Left lung (tissue), 10 donors: ENCODE results near the gene FSD2. TPM values are rescaled to one million over a fixed set of nuclear protein-coding genes. Genes with fewer than 3 reads are reported as not detected.
"Not testable (repeated sequence)": the region's sequence is repeated elsewhere in the genome, so short reads cannot be mapped to it uniquely, and the experiment has no call there.

Experiments
- ATAC-seq: fragments of 200-7000 bp; cut with Tn5 transposase; one replicate; pipeline ENCODE4 v1.9.1; 2020; ENCODE audit warnings: moderate library complexity
- DNase-seq, 4 donors: peaks; one replicate each; pipeline ENCODE4 v3.0.0-alpha.2; 2013 to 2020
- H3K27ac ChIP-seq, 2 donors: fragments of 200-600 bp; sonication (generic) in 1 of 2; one replicate each; pipeline versions ENCODE4 v1.5.0 to v1.8.0; 2020 to 2021
- H3K27me3 ChIP-seq, 2 donors: fragments of 200-600 bp; sonication (generic) in 1 of 2; one replicate each; pipeline versions ENCODE4 v1.5.0 to v1.8.0; 2020 to 2021
- H3K36me3 ChIP-seq, 2 donors: fragments of 200-600 bp; sonication (generic) in 1 of 2; one replicate each; pipeline versions ENCODE4 v1.5.0 to v1.8.0; 2020 to 2021
- H3K4me1 ChIP-seq, 2 donors: fragments of 200-600 bp; one replicate each; pipeline ENCODE4 v1.8.0; 2021
- H3K4me3 ChIP-seq, 2 donors: fragments of 200-600 bp; sonication (generic) in 1 of 2; one replicate each; pipeline versions ENCODE4 v1.5.0 to v1.8.0; 2020 to 2021; ENCODE audit warnings: mild to moderate bottlenecking in 1 of 2
- H3K9me3 ChIP-seq, 2 donors: fragments of 200-600 bp; sonication (generic) in 1 of 2; one replicate each; pipeline versions ENCODE4 v1.5.0 to v1.8.0; 2020 to 2021
- intact Hi-C, 2 donors: fragments of 100-400 bp; cut with DNase I; formaldehyde crosslinking; loops; one replicate each; pipeline versions ENCODE4 v1.11.2 to v1.14.2; 2022
- polyA plus RNA-seq, 6 donors: library from polyadenylated mRNA; unstranded; fragments of 120-200 nt; gene quantifications; one replicate each; pipeline ENCODE4 v1.2.1, GENCODE V29; 2013; ENCODE audit not compliant: insufficient read length in 6 of 6
- total RNA-seq, 2 donors: library from RNA; stranded (reverse); fragmentation: NEBNext Ultra II Directional; extraction: Animal tissue kit (Norgen Biotek cat#: 25700); gene quantifications; one replicate each; pipeline ENCODE4 v1.2.1, GENCODE V29; 2021
- TF ChIP-seq, protein P1 (sequence below), 2 donors: fragments of 200-600 bp; sonication (generic) in 1 of 2; IDR thresholded peaks; one replicate each; pipeline versions ENCODE4 v1.5.0 to v1.8.0; 2021; ENCODE audit warnings: antibody characterized with exemption in 2 of 2
- donor health status: DM: no; HTN: yes; CAD: no.
- donor health status: DM: no; HTN: no; CAD: no.

Gene FSD2
- total and polyA plus RNA-seq, 8 donors = 0.11 to 1.3 (median 0.33) TPM; not detected in 1

DNA sequence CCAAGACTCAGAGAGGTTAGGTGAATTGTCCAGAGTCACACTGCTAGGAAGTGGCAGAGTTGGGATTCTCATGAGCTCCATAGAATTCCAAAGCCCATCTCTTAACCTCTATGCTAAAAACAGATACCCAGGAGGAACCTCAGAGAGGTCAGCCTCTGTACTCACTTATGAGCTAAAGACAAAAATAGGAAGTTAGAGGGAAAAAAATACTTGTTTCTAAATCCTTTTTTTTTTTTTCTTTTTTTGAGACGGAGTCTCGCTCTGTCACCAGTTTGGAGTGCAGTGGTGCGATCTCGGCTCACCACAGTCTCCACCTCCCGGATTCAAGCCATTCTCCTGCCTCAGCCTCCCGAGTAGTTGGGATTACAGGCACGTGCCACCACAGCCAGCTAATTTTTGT lies 31.4 kb downstream of the FSD2 start:
- ATAC-seq (no peak), DNase-seq (no peak)
- H3K36me3 ChIP-seq = no peaks in the 10 kb centered on the region
- H3K9me3 ChIP-seq = no peaks in the 10 kb centered on the region
- intact Hi-C loops = no loop called here
- no peaks in the 10 kb centered on the region for H3K4me1 ChIP-seq
- H3K27me3 ChIP-seq = no peaks in the 10 kb centered on the region
- H3K27ac ChIP-seq = no peak overlapping the region
- TF ChIP-seq, protein P1, sequence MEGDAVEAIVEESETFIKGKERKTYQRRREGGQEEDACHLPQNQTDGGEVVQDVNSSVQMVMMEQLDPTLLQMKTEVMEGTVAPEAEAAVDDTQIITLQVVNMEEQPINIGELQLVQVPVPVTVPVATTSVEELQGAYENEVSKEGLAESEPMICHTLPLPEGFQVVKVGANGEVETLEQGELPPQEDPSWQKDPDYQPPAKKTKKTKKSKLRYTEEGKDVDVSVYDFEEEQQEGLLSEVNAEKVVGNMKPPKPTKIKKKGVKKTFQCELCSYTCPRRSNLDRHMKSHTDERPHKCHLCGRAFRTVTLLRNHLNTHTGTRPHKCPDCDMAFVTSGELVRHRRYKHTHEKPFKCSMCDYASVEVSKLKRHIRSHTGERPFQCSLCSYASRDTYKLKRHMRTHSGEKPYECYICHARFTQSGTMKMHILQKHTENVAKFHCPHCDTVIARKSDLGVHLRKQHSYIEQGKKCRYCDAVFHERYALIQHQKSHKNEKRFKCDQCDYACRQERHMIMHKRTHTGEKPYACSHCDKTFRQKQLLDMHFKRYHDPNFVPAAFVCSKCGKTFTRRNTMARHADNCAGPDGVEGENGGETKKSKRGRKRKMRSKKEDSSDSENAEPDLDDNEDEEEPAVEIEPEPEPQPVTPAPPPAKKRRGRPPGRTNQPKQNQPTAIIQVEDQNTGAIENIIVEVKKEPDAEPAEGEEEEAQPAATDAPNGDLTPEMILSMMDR (IDR thresholded peaks at IDR 0.05) = no peak
- H3K4me3 ChIP-seq = no peak overlapping the region

DNA sequence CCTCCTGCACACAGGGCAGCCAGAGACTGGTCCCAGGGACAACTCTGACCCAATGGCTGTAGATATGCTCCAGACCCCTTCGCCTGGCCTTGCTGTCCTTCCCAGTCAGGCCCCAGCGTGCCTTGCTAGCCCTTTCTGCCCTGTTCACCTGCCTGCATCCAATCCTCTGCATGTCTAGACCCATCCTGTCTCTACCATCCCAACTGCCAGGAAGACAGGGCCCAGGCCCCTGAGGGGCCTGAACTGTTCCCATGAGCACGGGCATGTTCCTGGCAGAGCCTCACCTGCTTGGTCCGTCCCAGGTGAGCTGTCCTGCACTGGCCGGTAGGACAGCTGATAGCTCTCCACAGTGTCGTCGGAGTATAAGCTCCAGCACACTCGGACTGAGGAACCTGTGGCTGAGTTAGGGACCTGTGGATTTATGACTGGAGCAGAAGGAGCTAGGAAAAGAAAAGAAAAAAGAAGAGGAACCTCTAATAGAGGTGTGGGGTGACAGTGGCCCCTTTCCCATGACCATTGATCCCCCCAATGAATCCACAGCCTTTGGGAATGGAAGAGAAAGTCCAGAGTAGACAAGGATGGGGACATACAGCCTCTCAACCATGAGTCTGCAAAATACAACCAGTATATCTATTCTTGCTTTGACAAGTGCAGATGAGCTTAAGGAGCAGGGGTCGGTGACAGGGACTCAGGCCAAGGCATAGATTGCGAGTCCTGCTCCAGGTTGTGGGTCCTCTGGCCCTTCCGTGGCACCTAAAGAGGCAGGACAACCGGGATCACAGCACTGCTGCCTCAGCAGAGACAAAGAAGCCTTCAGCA lies 33.9 kb downstream of the FSD2 start:
- H3K27me3 ChIP-seq = no peaks in the 10 kb centered on the region
- no peaks in the 10 kb centered on the region for H3K4me1 ChIP-seq
- intact Hi-C loops = no loop called here
- H3K27ac ChIP-seq = no peak overlapping the region
- DNase-seq (no peak), ATAC-seq (no peak)
- H3K9me3 ChIP-seq = no peaks in the 10 kb centered on the region
- peaks cover 0 to 5% of the 10 kb centered on the region in 2 donors for H3K36me3 ChIP-seq
- TF ChIP-seq, protein P1 (IDR thresholded peaks at IDR 0.05) = no peak
- no peak overlapping the region for H3K4me3 ChIP-seq

DNA sequence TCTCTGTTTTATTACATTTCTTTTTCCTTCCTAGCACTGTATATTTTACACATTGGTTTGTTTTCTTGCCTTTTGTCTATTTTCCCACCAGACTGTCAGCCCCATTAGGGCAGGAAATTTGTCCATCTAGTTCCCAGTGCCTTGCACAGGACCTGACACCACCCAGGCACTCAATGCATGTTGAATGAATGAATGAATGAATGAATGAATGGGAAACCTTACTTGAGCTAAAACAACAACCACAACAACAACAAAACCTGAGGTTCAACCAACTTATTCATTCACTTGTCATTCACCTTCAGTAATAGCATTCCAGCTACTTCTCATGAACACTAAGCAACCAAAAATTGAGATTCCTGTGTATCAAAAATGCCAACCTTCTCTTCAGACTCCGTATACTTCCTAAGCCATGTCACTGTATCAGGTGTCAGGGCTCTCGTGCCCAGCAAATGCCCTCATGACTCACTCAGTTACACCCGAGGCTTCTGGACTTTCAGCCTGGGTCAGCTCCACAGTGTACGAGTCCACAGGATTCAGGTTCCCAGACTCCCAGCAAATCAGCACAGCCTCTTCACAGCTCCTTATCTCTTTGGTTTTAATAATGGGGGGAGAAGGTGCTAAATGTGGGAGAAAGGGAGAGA lies 37.3 kb downstream of the FSD2 start:
- no peak for ATAC-seq
- intact Hi-C loops = no loop called here
- TF ChIP-seq, protein P1 (IDR thresholded peaks at IDR 0.05) = no peak

DNA sequence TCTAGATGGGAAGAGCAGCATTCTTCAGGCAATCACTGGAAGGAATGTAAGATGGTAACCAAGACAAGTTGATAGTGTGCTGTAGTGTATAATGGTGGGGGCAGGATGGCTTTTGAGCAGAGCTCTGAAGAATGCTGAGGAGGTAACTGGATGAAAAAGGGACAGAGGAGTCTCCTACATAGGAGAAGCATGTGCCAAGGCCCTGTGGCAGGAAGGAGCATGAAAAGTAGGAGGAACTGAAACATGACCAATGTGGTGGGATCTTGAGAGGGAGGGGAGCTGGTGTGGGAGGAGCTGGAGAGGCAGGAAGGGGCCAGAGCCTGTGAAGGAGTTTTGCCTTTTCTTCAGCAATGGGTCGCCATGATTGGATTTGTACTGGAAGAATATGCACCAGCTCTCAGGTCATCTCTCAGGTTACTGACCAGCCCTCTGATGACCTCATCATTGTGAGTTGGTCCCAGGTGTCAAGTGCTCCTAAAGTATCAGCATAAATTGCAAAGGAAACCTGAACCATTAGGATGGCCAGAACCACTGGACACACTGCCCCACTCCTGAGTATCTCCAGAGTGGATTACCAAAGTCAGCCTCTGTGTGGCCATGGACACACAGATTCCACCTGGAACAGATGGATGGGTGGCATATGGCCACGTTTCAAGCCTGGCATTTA lies 38.6 kb downstream of the FSD2 start:
- intact Hi-C loops = no loop called here
- peaks cover 0 to 24% of the 10 kb centered on the region in 2 donors for H3K36me3 ChIP-seq

More for the DNA sequence above, 37.3 kb downstream of the FSD2 start:
- no peak overlapping the region for H3K27ac ChIP-seq
- no peaks in the 10 kb centered on the region for H3K27me3 ChIP-seq
- no peaks in the 10 kb centered on the region for H3K4me1 ChIP-seq
- DNase-seq = no peak
- no peak overlapping the region for H3K4me3 ChIP-seq
- H3K9me3 ChIP-seq = no peaks in the 10 kb centered on the region
- peaks cover 0 to 21% of the 10 kb centered on the region in 2 donors for H3K36me3 ChIP-seq

DNA sequence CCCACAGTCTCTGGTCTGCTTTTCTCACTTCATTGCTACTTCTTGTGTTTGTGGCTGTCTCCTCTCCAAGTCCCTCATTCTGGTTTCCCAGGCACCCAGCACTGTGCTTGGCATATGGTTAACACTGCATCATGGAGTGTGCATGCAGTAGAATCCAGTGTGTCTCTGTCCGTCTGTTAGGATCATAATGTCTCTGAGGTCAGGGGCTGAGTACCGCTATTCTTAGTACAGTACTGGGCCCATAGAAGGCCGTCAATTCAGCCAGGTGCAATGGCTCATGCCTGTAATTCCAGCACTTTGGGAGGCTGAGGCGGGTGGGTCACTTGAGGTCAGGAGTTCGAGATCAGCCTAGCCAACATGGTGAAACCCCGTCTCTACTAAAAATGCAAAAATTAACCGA lies 39.7 kb downstream of the FSD2 start:
- ATAC-seq, H3K27me3 ChIP-seq, H3K4me1 ChIP-seq, H3K27ac ChIP-seq, DNase-seq, intact Hi-C loops, H3K4me3 ChIP-seq, H3K9me3 ChIP-seq: not testable (repeated sequence)
- H3K36me3 ChIP-seq = peaks cover 0 to 32% of the 10 kb centered on the region in 2 donors

More for the DNA sequence above, 38.6 kb downstream of the FSD2 start:
- H3K4me3 ChIP-seq = no peak overlapping the region
- H3K27me3 ChIP-seq = no peaks in the 10 kb centered on the region
- no peaks in the 10 kb centered on the region for H3K9me3 ChIP-seq
- TF ChIP-seq, protein P1 (IDR thresholded peaks at IDR 0.05) = no peak
- no peaks in the 10 kb centered on the region for H3K4me1 ChIP-seq
- DNase-seq = no peak
- H3K27ac ChIP-seq = no peak overlapping the region
- ATAC-seq = no peak
